ENCODE data around the gene PRSS36. TPM values are rescaled to one million over a fixed set of nuclear protein-coding genes. Genes with fewer than 3 reads are reported as not detected.
A peak's percentile ranks its signal among the peaks of the same experiment; 100 is the strongest.

The PRSS36 gene
- total RNA-seq, 1 experiment from 2014 or later, result 0.66 TPM

GRCh38 chr16:31135535-31136286 lies 14.2 kb downstream of the PRSS36 start, which contains the start of gene PRSS8:
TSS of gene PRSS8 (minus strand) at chr16:31135727. CDS start at chr16:31135498, 229 bp downstream.
- Histone ChIP-seq H3K4me1 (ENCODE audit: insufficient read depth, low read length) (peaks cover 15% of the 10 kb centered on the region; the same call in 1 of the 2 replicates), H3K9ac (ENCODE audit: extremely low read depth, insufficient read length, low read length) (peak within 1 kb of the TSS; percentile 81), H3T11ph (ENCODE audit: low read length) (no peak within 1 kb of the TSS), H2BK120ac (ENCODE audit: low read depth, low read length, poor library complexity, severe bottlenecking) (no peak within 1 kb of the TSS), H2BK12ac (ENCODE audit: insufficient read length, low read depth, low read length) (no peak within 1 kb of the TSS), H4K5ac (ENCODE audit: insufficient read length, low read depth, low read length) (no peak within 1 kb of the TSS), H3K4me2 (ENCODE audit: insufficient read depth, insufficient read length, low read length) (peak within 1 kb of the TSS; percentile 38), H2BK15ac (ENCODE audit: low read depth, low read length) (no peak within 1 kb of the TSS; the same call in 1 of the 2 replicates), H2BK20ac (ENCODE audit: low read depth, low read length, poor library complexity, severe bottlenecking) (no peak within 1 kb of the TSS), H3K18ac (ENCODE audit: insufficient read length, low read depth, low read length) (peak within 1 kb of the TSS; percentile 89), H3K27me3 (ENCODE audit: insufficient read depth, low read length) (no peaks in the 10 kb centered on the region), H3K79me2 (ENCODE audit: insufficient read depth, low read length) (peaks cover 4% of the 10 kb centered on the region; the same call in 1 of the 2 replicates), H3K27ac (ENCODE audit: insufficient read length, low read depth, low read length) (no peak within 1 kb of the TSS), H3K9me3 (ENCODE audit: control insufficient read depth, low read depth, low read length) (no peaks in the 10 kb centered on the region), H4K8ac (replicated peaks; ENCODE audit: insufficient read length, low read depth, low read length) (no peak within 1 kb of the TSS), H3K23ac (ENCODE audit: insufficient read length, low read depth, low read length) (no peak within 1 kb of the TSS), H3K56ac (ENCODE audit: insufficient read length, low read depth, low read length) (no peak within 1 kb of the TSS), H2BK5ac (ENCODE audit: insufficient read length, low read length) (no peak within 1 kb of the TSS), H2AK5ac (ENCODE audit: insufficient read length, low read length) (no peak within 1 kb of the TSS), H4K91ac (ENCODE audit: insufficient read length, low read depth, low read length) (no peak within 1 kb of the TSS), H4K20me1 (ENCODE audit: control insufficient read depth, insufficient read depth, insufficient read length) (no peaks in the 10 kb centered on the region), H3K23me2 (ENCODE audit: insufficient read length, low read depth, low read length, poor library complexity, severe bottlenecking) (peaks cover 5% of the 10 kb centered on the region), H3K79me1 (ENCODE audit: insufficient read depth, low read depth, low read length, poor library complexity, severe bottlenecking) (peaks cover 5% of the 10 kb centered on the region), H3K14ac (ENCODE audit: insufficient read depth, low read length) (0 out of 2 replicates have a peak within 1 kb of the TSS, but pooled peaks have one; percentile 56), H3K4ac (ENCODE audit: low read depth, low read length) (no peak within 1 kb of the TSS; the same call in 1 of the 2 replicates), H2AFZ (ENCODE audit: low read length) (no peak within 1 kb of the TSS)
- Mint-ChIP-seq H3K36me3 (ENCODE audit: insufficient read depth in 1 of 3, low read depth in 3 of 3) (peaks cover 24 to 30% (median 27%) of the 10 kb centered on the region in 3 experiments), H3K27ac (peak within 1 kb of the TSS; percentile 95 to 99 (median 97)), H3K27me3 (ENCODE audit: low read depth) (no peaks in the 10 kb centered on the region), H3K4me1 (peaks cover 54 to 67% of the 10 kb centered on the region in 2 experiments), H3K9me3 (no peaks in the 10 kb centered on the region; a peak in 1 of 5 replicates), H3K4me3 (peak within 1 kb of the TSS; percentile 81 to 92)
- TF ChIP-seq, protein P1, sequence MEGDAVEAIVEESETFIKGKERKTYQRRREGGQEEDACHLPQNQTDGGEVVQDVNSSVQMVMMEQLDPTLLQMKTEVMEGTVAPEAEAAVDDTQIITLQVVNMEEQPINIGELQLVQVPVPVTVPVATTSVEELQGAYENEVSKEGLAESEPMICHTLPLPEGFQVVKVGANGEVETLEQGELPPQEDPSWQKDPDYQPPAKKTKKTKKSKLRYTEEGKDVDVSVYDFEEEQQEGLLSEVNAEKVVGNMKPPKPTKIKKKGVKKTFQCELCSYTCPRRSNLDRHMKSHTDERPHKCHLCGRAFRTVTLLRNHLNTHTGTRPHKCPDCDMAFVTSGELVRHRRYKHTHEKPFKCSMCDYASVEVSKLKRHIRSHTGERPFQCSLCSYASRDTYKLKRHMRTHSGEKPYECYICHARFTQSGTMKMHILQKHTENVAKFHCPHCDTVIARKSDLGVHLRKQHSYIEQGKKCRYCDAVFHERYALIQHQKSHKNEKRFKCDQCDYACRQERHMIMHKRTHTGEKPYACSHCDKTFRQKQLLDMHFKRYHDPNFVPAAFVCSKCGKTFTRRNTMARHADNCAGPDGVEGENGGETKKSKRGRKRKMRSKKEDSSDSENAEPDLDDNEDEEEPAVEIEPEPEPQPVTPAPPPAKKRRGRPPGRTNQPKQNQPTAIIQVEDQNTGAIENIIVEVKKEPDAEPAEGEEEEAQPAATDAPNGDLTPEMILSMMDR (conservative IDR thresholded peaks at IDR 0.05), result no peak
- no CpG with 5 or more reads among the region's 22 CpGs for WGBS (ENCODE audit: extremely low coverage, insufficient read length, low lambda C conversion rate)
- DNase-seq, result peak; percentile 75

Measured in H9 (cell line).